Measurements from ENCODE around the gene MAST2.

DNA sequence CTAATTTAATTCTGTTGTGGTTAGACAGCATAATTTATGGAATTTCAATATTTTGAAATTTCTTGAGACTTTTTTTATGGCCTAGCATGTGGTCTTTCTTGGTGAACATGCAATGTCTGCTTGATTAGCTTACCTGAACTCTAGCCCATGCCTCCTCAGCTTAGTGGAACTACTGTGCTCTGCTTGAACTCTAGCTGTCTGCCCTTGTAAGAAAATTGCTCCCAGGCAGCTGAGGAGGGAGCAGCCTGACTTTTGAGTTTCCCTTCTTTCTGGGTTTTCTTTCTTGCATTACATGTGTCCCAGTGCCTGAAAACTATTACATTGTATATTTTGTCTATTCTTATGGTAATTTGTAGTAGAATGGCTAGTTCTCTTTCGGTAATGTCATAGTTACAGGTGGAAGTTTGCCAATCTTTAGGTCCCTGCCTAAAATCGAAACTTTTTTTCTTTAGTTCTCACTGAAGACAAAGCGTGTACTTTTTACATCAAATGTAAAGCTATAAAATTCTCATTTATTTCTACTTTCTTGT, 105.3 kb downstream of the MAST2 start:
- TF ChIP-seq ZNF331 (CRISPR knock-in tag; IDR thresholded peaks at IDR 0.05) (no peak), HNF4A (CRISPR knock-in tag; IDR thresholded peaks at IDR 0.05) (no peak), ZNF10 (CRISPR knock-in tag; IDR thresholded peaks at IDR 0.05; ENCODE audit: borderline replicate concordance, low read depth) (no peak), SMAD1 (CRISPR knock-in tag; IDR thresholded peaks at IDR 0.05; ENCODE audit: borderline replicate concordance, low read depth) (no peak), ATRX (CRISPR knock-in tag; IDR thresholded peaks at IDR 0.05; ENCODE audit: borderline replicate concordance) (no peak), YY1 (IDR thresholded peaks at IDR 0.05; ENCODE audit: insufficient read depth, insufficient replicate concordance, low read depth, low read length) (no peak), ZNF205 (CRISPR knock-in tag; IDR thresholded peaks at IDR 0.05) (no peak), SIN3A (IDR thresholded peaks at IDR 0.05; ENCODE audit: borderline replicate concordance, low read depth, low read length) (no peak), ZFP36 (IDR thresholded peaks at IDR 0.05; ENCODE audit: borderline replicate concordance, low read depth, low read length, partially characterized antibody) (no peak)

Data from HepG2 (cell line).